HCT116 (cell line): Measurements from ENCODE around the gene PYY. TPM values are rescaled to one million over a fixed set of nuclear protein-coding genes. Genes with fewer than 3 reads are reported as not detected.
"Not testable (repeated sequence)": the region's sequence is repeated elsewhere in the genome, so short reads cannot be mapped to it uniquely, and the experiment has no call there.

Experiments used
- ATAC-seq: fragments of 200-7000 bp; cut with Tn5 transposase; 2 replicates; pipeline ENCODE4 v1.9.1; 2020; ENCODE audit warnings: mild to moderate bottlenecking, moderate library complexity
- BruUV-seq: library from RNA; stranded (reverse); fragments of 400-500 nt; replicated peaks from 2 replicates; lab custom pipeline; 2021; lab: Mats Ljungman, UMichigan
- CTCF ChIA-PET: fragments of 300-600 bp; sonication (Branson Sonifier 250); formaldehyde crosslinking; loops from one replicate; lab custom pipeline; 2021; ENCODE audit warnings: antibody characterized with exemption; lab: Charles Lee
- POLR2A ChIA-PET: fragments of 300-600, 350-600 bp; sonication (Branson Sonifier 250); formaldehyde crosslinking; loops from one replicate; lab custom pipeline; 2021; ENCODE audit warnings: antibody characterized with exemption; lab: Charles Lee
- RAD21 ChIA-PET, 2 experiments: fragments of 300-600 bp; sonication (Branson Sonifier 250); formaldehyde crosslinking; loops; one replicate each; lab custom pipeline; 2023; ENCODE audit warnings: low total read pairs in 2 of 2; ENCODE audit not compliant: uncharacterized antibody in 2 of 2, unreplicated experiment in 2 of 2, low non-redundant PET in 1 of 2; lab: Charles Lee
- DNase-seq: peaks from one replicate; pipeline ENCODE4 v3.0.0-alpha.2; 2010; ENCODE audit warnings: low read depth, low spot score
- H2AFZ ChIP-seq: fragments of 200-600 bp; shearing (Covaris generic), sonication (generic); 2 replicates; pipeline ENCODE4 v1.6.1; 2017; ENCODE audit warnings: low read depth, mixed run types, mixed read lengths, antibody characterized with exemption, low read length; ENCODE audit not compliant: poor library complexity, severe bottlenecking
- H3K27ac ChIP-seq: 2 replicates; pipeline ENCODE4 v1.5.1; 2012; ENCODE audit warnings: low read depth, low read length
- H3K27me3 ChIP-seq: fragments of 200-600 bp; sonication (generic); 2 replicates; pipeline ENCODE4 v1.6.1; 2016; ENCODE audit warnings: mixed run types, low read length, mixed read lengths; ENCODE audit not compliant: insufficient read depth
- H3K36me3 ChIP-seq, 2 experiments: fragments of 200-500 bp in 1 of 2; fragments of 200-600 bp in 1 of 2; sonication (Bioruptor generic) in 1 of 2; sonication (generic) in 1 of 2; 2 replicates each; pipeline versions ENCODE4 v1.5.1 to v1.6.1; 2014 to 2016; ENCODE audit warnings: low read length in 2 of 2, inconsistent platforms in 1 of 2, mixed read lengths in 1 of 2, mixed run types in 1 of 2; ENCODE audit not compliant: insufficient read depth in 2 of 2, control insufficient read depth in 1 of 2
- H3K4me1 ChIP-seq, 2 experiments: fragments of 200-600 bp in 1 of 2; sonication (generic) in 1 of 2; 2 replicates each; pipeline versions ENCODE4 v1.5.1 to v1.6.1; 2012 to 2017; ENCODE audit warnings: low read length in 2 of 2, inconsistent platforms in 1 of 2, mild to moderate bottlenecking in 1 of 2, mixed read lengths in 1 of 2, mixed run types in 1 of 2, moderate library complexity in 1 of 2; ENCODE audit not compliant: insufficient read depth in 2 of 2, control insufficient read depth in 1 of 2
- H3K4me2 ChIP-seq: fragments of 200-600 bp; sonication (generic); 2 replicates; pipeline ENCODE4 v1.6.1; 2017; ENCODE audit warnings: mixed run types, low read length, mixed read lengths
- H3K4me3 ChIP-seq, 2 experiments: fragments of 200-600 bp in 1 of 2; sonication (generic) in 1 of 2; replicated peaks in 1 of 2; 2 replicates each; pipeline ENCODE4 v1.5.1; 2011 to 2016; ENCODE audit warnings: low read length in 2 of 2, control low read depth in 1 of 2, low read depth in 1 of 2, mild to moderate bottlenecking in 1 of 2, mixed read lengths in 1 of 2, mixed run types in 1 of 2
- H3K79me2 ChIP-seq: fragments of 200-600 bp; sonication (generic); 2 replicates; pipeline ENCODE4 v1.6.1; 2017; ENCODE audit warnings: mild to moderate bottlenecking, mixed run types, low read length, moderate library complexity, mixed read lengths; ENCODE audit not compliant: insufficient read depth
- H3K9ac ChIP-seq: fragments of 200-600 bp; sonication (generic); 2 replicates; pipeline ENCODE4 v1.6.1; 2016; ENCODE audit warnings: low read length, mixed read lengths
- H3K9me2 ChIP-seq: fragments of 200-600 bp; sonication (generic), shearing (Covaris generic); 2 replicates; pipeline ENCODE4 v1.6.1; 2017; ENCODE audit warnings: mixed run types, mild to moderate bottlenecking, moderate library complexity; ENCODE audit not compliant: insufficient read depth
- H3K9me3 ChIP-seq, 2 experiments: fragments of 200-500 bp in 1 of 2; fragments of 200-600 bp in 1 of 2; sonication (Bioruptor generic) in 1 of 2; sonication (generic) in 1 of 2; 2 replicates each; pipeline ENCODE4 v1.6.1; 2014 to 2017; ENCODE audit warnings: low read length in 2 of 2, mixed read lengths in 2 of 2, inconsistent platforms in 1 of 2, low read depth in 1 of 2, mild to moderate bottlenecking in 1 of 2, mixed run types in 1 of 2, moderate library complexity in 1 of 2; ENCODE audit not compliant: control insufficient read depth in 1 of 2, insufficient read depth in 1 of 2
- H4K20me1 ChIP-seq: fragments of 200-600 bp; sonication (generic), shearing (Covaris generic); 2 replicates; pipeline ENCODE4 v1.6.1; 2017; ENCODE audit warnings: mixed run types, mild to moderate bottlenecking, moderate library complexity; ENCODE audit not compliant: insufficient read depth
- ATF3 ChIP-seq: IDR thresholded peaks from 2 replicates; pipeline ENCODE4 v1.6.1; 2012
- CEBPB ChIP-seq: IDR thresholded peaks from 2 replicates; pipeline ENCODE4 v1.6.1; 2012; ENCODE audit warnings: low read depth
- EGR1 ChIP-seq: IDR thresholded peaks from 2 replicates; pipeline ENCODE4 v1.6.1; 2012; ENCODE audit warnings: low read depth
- SRF ChIP-seq: IDR thresholded peaks from 2 replicates; pipeline ENCODE4 v1.6.1; 2012; ENCODE audit warnings: low read depth
- ZNF274 ChIP-seq: fragments of 200-500 bp; sonication (Bioruptor generic); IDR thresholded peaks from 2 replicates; pipeline ENCODE4 v1.6.1; 2014; ENCODE audit warnings: mild to moderate bottlenecking, low read depth, low read length, inconsistent platforms
- intact Hi-C: fragments of 100-400 bp; cut with micrococcal nuclease; formaldehyde crosslinking; loops from 2 replicates; pipeline ENCODE4 v1.10.0; 2022
- total RNA-seq: library from RNA; stranded (reverse); gene quantifications from one replicate; pipeline ENCODE4 v1.2.1, GENCODE V29; 2021; ENCODE audit not compliant: unreplicated experiment

PYY gene
- total RNA-seq, 1 experiment from 2014 or later, result 0.52 TPM

DNA sequence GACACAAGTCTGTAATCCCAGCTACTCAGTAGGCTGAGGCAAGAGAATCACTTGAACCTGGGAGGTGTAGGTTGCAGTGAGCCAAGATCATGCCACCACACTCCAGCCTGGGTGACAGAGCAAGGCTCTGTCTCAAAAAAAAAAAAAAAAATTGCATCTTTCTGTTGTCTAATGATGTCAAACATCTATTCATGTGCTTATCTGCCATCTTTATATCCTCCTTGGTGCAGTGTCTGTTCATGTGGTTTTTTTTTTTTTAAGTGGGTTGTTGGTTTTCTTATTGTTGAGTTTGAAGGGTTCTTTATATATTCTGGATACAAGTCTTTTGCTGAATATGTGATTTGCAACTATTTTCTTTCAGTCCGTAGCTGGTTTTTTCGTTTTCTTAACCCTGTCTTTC, 17.7 kb upstream of the PYY start:
- BruUV-seq, H3K27me3 ChIP-seq, H3K79me2 ChIP-seq, DNase-seq, H3K9ac ChIP-seq, H3K9me2 ChIP-seq, H4K20me1 ChIP-seq, H3K9me3 ChIP-seq, ATAC-seq, H3K36me3 ChIP-seq, RAD21 ChIA-PET, H3K27ac ChIP-seq, CTCF ChIA-PET, H3K4me3 ChIP-seq, H3K4me1 ChIP-seq, H3K4me2 ChIP-seq, POLR2A ChIA-PET, H2AFZ ChIP-seq, intact Hi-C loops: not testable (repeated sequence)

- BruUV-seq, result no TSS peak
- Histone ChIP-seq H3K4me2 (no peak overlapping the region), H3K27me3 (no peaks in the 10 kb centered on the region), H3K9me2 (no peaks in the 10 kb centered on the region), H2AFZ (no peak overlapping the region), H3K9me3 (no peaks in the 10 kb centered on the region), H3K36me3 (no peaks in the 10 kb centered on the region), H3K4me3 (no peak overlapping the region), H3K79me2 (no peaks in the 10 kb centered on the region), H3K4me1 (no peaks in the 10 kb centered on the region; a peak in 1 of 4 replicates), H3K27ac (no peak overlapping the region), H3K9ac (no peak overlapping the region), H4K20me1 (no peaks in the 10 kb centered on the region)
- TF ChIP-seq EGR1, result no peak
- no peak for TF ChIP-seq ATF3
- TF ChIP-seq CEBPB, result no peak
- TF ChIP-seq SRF, result no peak
- no peak for TF ChIP-seq ZNF274
- ChIA-PET POLR2A (no interaction called here), CTCF (interaction anchor here (0.7 kb wide), 1 partner anchor 92 kb away, joined by 4 read pairs; no protein-coding TSS in a partner anchor), RAD21 (no interaction called here)
- ATAC-seq (no peak), DNase-seq (no peak)
- intact Hi-C loops, result no loop called here
Measured at GRCh38 chr17:43970366-43970765, 16.6 kb upstream of the PYY start.
